ENCODE measurements around the gene FAM168A.
A peak's percentile ranks its signal among the peaks of the same experiment; 100 is the strongest.

Gene FAM168A

GRCh38 chr11:73547706-73548595 lies 50.0 kb downstream of the FAM168A start:
- Histone ChIP-seq H3K4me1 (peaks cover 18% of the 10 kb centered on the region), H3K4me3 (no peak overlapping the region), H3K9me3 (no peaks in the 10 kb centered on the region), H3K27me3 (no peaks in the 10 kb centered on the region), H4K20me1 (no peaks in the 10 kb centered on the region), H3K27ac (no peak overlapping the region), H3K9ac (no peak overlapping the region), H3K36me3 (peaks cover 9% of the 10 kb centered on the region), H3K4me2 (no peak overlapping the region)
- TF ChIP-seq Cebpa-rat (IDR thresholded peaks at IDR 0.05): no peak

- Histone ChIP-seq H3K27ac (no peak overlapping the region), H3K27me3 (no peaks in the 10 kb centered on the region), H3K4me2 (no peak overlapping the region), H3K9ac (no peak overlapping the region), H3K36me3 (peaks cover 13% of the 10 kb centered on the region; the same call in 1 of the 2 replicates), H3K4me1 (peaks cover 28% of the 10 kb centered on the region), H3K9me3 (no peaks in the 10 kb centered on the region), H3K4me3 (no peak overlapping the region), H4K20me1 (no peaks in the 10 kb centered on the region)
- no peak for TF ChIP-seq Cebpa-rat (IDR thresholded peaks at IDR 0.05)
Observed at GRCh38 chr11:73542175-73542574, 55.7 kb downstream of the FAM168A start.

GRCh38 chr11:73539506-73540084 lies 58.3 kb downstream of the FAM168A start:
- H3K4me2 ChIP-seq: peak overlapping the region; percentile 55
- no peak for TF ChIP-seq Cebpa-rat (IDR thresholded peaks at IDR 0.05)
- H3K9me3 ChIP-seq: no peaks in the 10 kb centered on the region
- no peak overlapping the region for H3K4me3 ChIP-seq
- peaks cover 22% of the 10 kb centered on the region; the same call in 1 of the 2 replicates for H3K36me3 ChIP-seq
- H4K20me1 ChIP-seq: no peaks in the 10 kb centered on the region
- peaks cover 28% of the 10 kb centered on the region for H3K4me1 ChIP-seq
- H3K27ac ChIP-seq: no peak overlapping the region
- H3K27me3 ChIP-seq: no peaks in the 10 kb centered on the region
- H3K9ac ChIP-seq: no peak overlapping the region

GRCh38 chr11:73538381-73538872 lies 59.5 kb downstream of the FAM168A start:
- Histone ChIP-seq H3K9ac (peak overlapping the region; percentile 49; the same call in 1 of the 2 replicates), H3K4me3 (no peak overlapping the region), H3K9me3 (no peaks in the 10 kb centered on the region), H3K36me3 (peaks cover 17% of the 10 kb centered on the region; the same call in 1 of the 2 replicates), H3K27me3 (no peaks in the 10 kb centered on the region), H3K4me2 (peak overlapping the region; percentile 55), H3K27ac (peak overlapping the region; percentile 66), H4K20me1 (no peaks in the 10 kb centered on the region; the same call in 1 of the 2 replicates), H3K4me1 (peaks cover 34% of the 10 kb centered on the region)
- no peak for TF ChIP-seq Cebpa-rat (IDR thresholded peaks at IDR 0.05)

- Histone ChIP-seq H3K4me1 (peaks cover 38% of the 10 kb centered on the region), H3K36me3 (peaks cover 17% of the 10 kb centered on the region; the same call in 1 of the 2 replicates), H3K27me3 (no peaks in the 10 kb centered on the region), H3K9me3 (no peaks in the 10 kb centered on the region), H3K9ac (0 out of 2 replicates have a peak overlapping the region, but pooled peaks have one; percentile 49), H4K20me1 (no peaks in the 10 kb centered on the region; the same call in 1 of the 2 replicates), H3K4me3 (no peak overlapping the region), H3K27ac (peak overlapping the region; percentile 66), H3K4me2 (peak overlapping the region; percentile 55)
- TF ChIP-seq Cebpa-rat (IDR thresholded peaks at IDR 0.05): no peak
Observed at GRCh38 chr11:73537969-73538368, 59.9 kb downstream of the FAM168A start.

GRCh38 chr11:73536961-73537360 lies 61.0 kb downstream of the FAM168A start:
- no peaks in the 10 kb centered on the region for H3K27me3 ChIP-seq
- peaks cover 17% of the 10 kb centered on the region; the same call in 1 of the 2 replicates for H3K36me3 ChIP-seq
- no peak overlapping the region for H3K4me3 ChIP-seq
- H3K9me3 ChIP-seq: no peaks in the 10 kb centered on the region
- no peak overlapping the region for H3K9ac ChIP-seq
- TF ChIP-seq Cebpa-rat (IDR thresholded peaks at IDR 0.05): no peak
- H4K20me1 ChIP-seq: no peaks in the 10 kb centered on the region; the same call in 1 of the 2 replicates
- H3K4me2 ChIP-seq: no peak overlapping the region
- peaks cover 38% of the 10 kb centered on the region for H3K4me1 ChIP-seq
- no peak overlapping the region for H3K27ac ChIP-seq

GRCh38 chr11:73532310-73532709 lies 65.6 kb downstream of the FAM168A start:
- Histone ChIP-seq H3K4me3 (no peak overlapping the region), H3K4me1 (peaks cover 28% of the 10 kb centered on the region), H3K27me3 (no peaks in the 10 kb centered on the region), H3K27ac (no peak overlapping the region), H3K9ac (no peak overlapping the region), H3K4me2 (no peak overlapping the region), H3K36me3 (peaks cover 10% of the 10 kb centered on the region; the same call in 1 of the 2 replicates), H4K20me1 (peaks cover 8% of the 10 kb centered on the region; the same call in 1 of the 2 replicates), H3K9me3 (no peaks in the 10 kb centered on the region)
- no peak for TF ChIP-seq Cebpa-rat (IDR thresholded peaks at IDR 0.05)

GRCh38 chr11:73531386-73531785 lies 66.5 kb downstream of the FAM168A start:
- H3K4me3 ChIP-seq: no peak overlapping the region
- 0 out of 2 replicates have a peak, but pooled peaks cover 3% of the 10 kb centered on the region for H3K36me3 ChIP-seq
- H3K4me1 ChIP-seq: peaks cover 28% of the 10 kb centered on the region
- H3K27me3 ChIP-seq: no peaks in the 10 kb centered on the region
- no peak for TF ChIP-seq Cebpa-rat (IDR thresholded peaks at IDR 0.05)
- no peak overlapping the region for H3K27ac ChIP-seq
- H3K9ac ChIP-seq: no peak overlapping the region
- H3K4me2 ChIP-seq: no peak overlapping the region
- peaks cover 8% of the 10 kb centered on the region; the same call in 1 of the 2 replicates for H4K20me1 ChIP-seq
- no peaks in the 10 kb centered on the region for H3K9me3 ChIP-seq

GRCh38 chr11:73530109-73530508 lies 67.8 kb downstream of the FAM168A start:
- H3K4me1 ChIP-seq: peaks cover 28% of the 10 kb centered on the region
- no peaks in the 10 kb centered on the region for H3K36me3 ChIP-seq
- H3K27ac ChIP-seq: no peak overlapping the region
- no peak for TF ChIP-seq Cebpa-rat (IDR thresholded peaks at IDR 0.05)
- H3K9ac ChIP-seq: no peak overlapping the region
- no peaks in the 10 kb centered on the region for H3K9me3 ChIP-seq
- H3K4me2 ChIP-seq: no peak overlapping the region
- no peaks in the 10 kb centered on the region for H3K27me3 ChIP-seq
- H3K4me3 ChIP-seq: no peak overlapping the region
- peaks cover 14% of the 10 kb centered on the region; the same call in 1 of the 2 replicates for H4K20me1 ChIP-seq

Data from BLaER1 (cell line).